SH-SY5Y (cell line): ENCODE results near the gene ZYX.

Experiments used
- GATA2 ChIP-seq: IDR thresholded peaks from 2 replicates; pipeline ENCODE4 v1.6.1; 2011; ENCODE audit warnings: mild to moderate bottlenecking, low read depth, low read length
- GATA3 ChIP-seq: IDR thresholded peaks from 2 replicates; pipeline ENCODE4 v1.6.1; 2011; ENCODE audit warnings: low read depth, mild to moderate bottlenecking, low read length, moderate library complexity

GRCh38 chr7:143437578-143437977 lies 56.4 kb downstream of the ZYX start:
- TF ChIP-seq GATA3 = no peak
- no peak for TF ChIP-seq GATA2
